DND-41 (cell line): Measurements from ENCODE around the gene PUSL1.
A peak's percentile ranks its signal among the peaks of the same experiment; 100 is the strongest.

ENCODE experiments used
- ATAC-seq: fragments of 200-7000 bp; cut with Tn5 transposase; 3 replicates; pipeline ENCODE4 v1.9.1; 2021; ENCODE audit warnings: low read depth; ENCODE audit not compliant: insufficient read depth
- DNase-seq: peaks from one replicate; pipeline ENCODE4 v3.0.0-alpha.2; 2020
- H2AFZ ChIP-seq: 2 replicates; pipeline ENCODE4 v1.6.0; 2012; ENCODE audit warnings: low read depth, low read length
- H3K27ac ChIP-seq: 2 replicates; pipeline ENCODE4 v1.5.1; 2012; ENCODE audit warnings: low read length, inconsistent platforms
- H3K27me3 ChIP-seq: fragments of 200-600 bp; sonication (generic); 2 replicates; pipeline ENCODE4 v1.6.0; 2012; ENCODE audit warnings: low read length, mild to moderate bottlenecking, inconsistent platforms; ENCODE audit not compliant: insufficient read depth, poor library complexity
- H3K36me3 ChIP-seq: 2 replicates; pipeline ENCODE4 v1.5.1; 2012; ENCODE audit warnings: low read length, inconsistent platforms; ENCODE audit not compliant: insufficient read depth
- H3K4me1 ChIP-seq: 2 replicates; pipeline ENCODE4 v1.5.1; 2012; ENCODE audit warnings: mild to moderate bottlenecking, low read length; ENCODE audit not compliant: insufficient read depth
- H3K4me2 ChIP-seq: 2 replicates; pipeline ENCODE4 v1.6.0; 2012; ENCODE audit warnings: mild to moderate bottlenecking, moderate library complexity, low read length, inconsistent platforms; ENCODE audit not compliant: insufficient read depth
- H3K4me3 ChIP-seq, 2 experiments: fragments of 200-600 bp in 1 of 2; shearing (Covaris generic) in 1 of 2; 2 replicates each; pipeline ENCODE4 v1.5.1; 2012 to 2016; ENCODE audit warnings: inconsistent platforms in 2 of 2, low read length in 2 of 2, mild to moderate bottlenecking in 2 of 2, low read depth in 1 of 2, moderate library complexity in 1 of 2
- H3K79me2 ChIP-seq: 2 replicates; pipeline ENCODE4 v1.6.0; 2012; ENCODE audit warnings: low read length, inconsistent platforms; ENCODE audit not compliant: insufficient read depth
- H3K9ac ChIP-seq: 2 replicates; pipeline ENCODE4 v1.6.0; 2012; ENCODE audit warnings: low read depth, mild to moderate bottlenecking, inconsistent platforms, low read length, moderate library complexity
- H3K9me3 ChIP-seq: 2 replicates; pipeline ENCODE4 v1.5.1; 2012; ENCODE audit warnings: low read length, moderate library complexity, mild to moderate bottlenecking, inconsistent platforms; ENCODE audit not compliant: insufficient read depth, severe bottlenecking
- H4K20me1 ChIP-seq: 2 replicates; pipeline ENCODE4 v1.6.0; 2012; ENCODE audit warnings: low read length; ENCODE audit not compliant: insufficient read depth
- EZH2 ChIP-seq: IDR thresholded peaks from 3 replicates; pipeline ENCODE4 v1.6.1; 2012; ENCODE audit warnings: borderline replicate concordance, low read depth, mild to moderate bottlenecking, moderate library complexity, low read length, inconsistent platforms; ENCODE audit not compliant: severe bottlenecking
- TF ChIP-seq, protein P1 (sequence below): IDR thresholded peaks from 2 replicates; pipeline ENCODE4 v1.5.1; 2012; ENCODE audit warnings: borderline replicate concordance, low read length, moderate library complexity, mild to moderate bottlenecking; ENCODE audit not compliant: poor library complexity, severe bottlenecking; ENCODE audit errors: extremely low read depth

PUSL1 gene

DNA sequence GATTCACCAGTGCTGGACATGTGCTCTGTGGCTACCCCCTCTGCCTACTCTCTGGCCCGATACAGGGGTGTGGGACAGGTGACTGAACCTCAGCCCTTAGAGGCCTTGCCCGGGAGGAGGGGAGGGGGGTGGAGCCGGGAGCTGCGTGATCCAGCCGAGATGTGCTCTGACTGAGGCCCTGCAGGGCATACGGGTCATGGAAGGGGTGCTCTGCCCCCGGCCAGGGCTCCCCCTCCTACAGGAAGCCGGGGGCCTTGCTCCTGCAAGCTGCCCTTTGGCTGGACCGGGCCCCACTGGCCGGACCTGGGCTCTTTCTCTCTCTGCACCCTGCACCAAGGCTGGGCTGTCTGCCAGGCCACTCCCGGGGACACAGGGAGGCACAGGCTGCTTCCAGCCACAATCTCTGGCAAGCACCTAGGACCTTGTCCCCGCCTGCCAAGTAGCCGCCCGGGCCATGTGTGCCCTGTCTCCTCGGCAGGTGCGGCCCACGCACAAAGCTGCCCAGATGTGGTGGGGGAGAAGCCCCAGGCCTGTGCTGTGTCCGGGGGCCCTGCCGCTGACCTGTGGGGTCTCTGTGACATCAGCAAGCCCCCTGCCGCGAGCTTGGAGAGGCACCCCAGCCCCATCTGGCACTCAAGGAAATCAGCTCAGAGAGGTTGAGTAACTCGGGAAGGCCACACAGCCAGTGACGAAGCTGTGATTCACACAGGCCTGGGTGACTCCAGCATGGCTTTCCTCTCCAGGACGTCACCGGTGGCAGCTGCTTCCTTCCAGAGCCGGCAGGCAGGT is 26.7 kb upstream of the PUSL1 start:
- TF ChIP-seq, protein P1, sequence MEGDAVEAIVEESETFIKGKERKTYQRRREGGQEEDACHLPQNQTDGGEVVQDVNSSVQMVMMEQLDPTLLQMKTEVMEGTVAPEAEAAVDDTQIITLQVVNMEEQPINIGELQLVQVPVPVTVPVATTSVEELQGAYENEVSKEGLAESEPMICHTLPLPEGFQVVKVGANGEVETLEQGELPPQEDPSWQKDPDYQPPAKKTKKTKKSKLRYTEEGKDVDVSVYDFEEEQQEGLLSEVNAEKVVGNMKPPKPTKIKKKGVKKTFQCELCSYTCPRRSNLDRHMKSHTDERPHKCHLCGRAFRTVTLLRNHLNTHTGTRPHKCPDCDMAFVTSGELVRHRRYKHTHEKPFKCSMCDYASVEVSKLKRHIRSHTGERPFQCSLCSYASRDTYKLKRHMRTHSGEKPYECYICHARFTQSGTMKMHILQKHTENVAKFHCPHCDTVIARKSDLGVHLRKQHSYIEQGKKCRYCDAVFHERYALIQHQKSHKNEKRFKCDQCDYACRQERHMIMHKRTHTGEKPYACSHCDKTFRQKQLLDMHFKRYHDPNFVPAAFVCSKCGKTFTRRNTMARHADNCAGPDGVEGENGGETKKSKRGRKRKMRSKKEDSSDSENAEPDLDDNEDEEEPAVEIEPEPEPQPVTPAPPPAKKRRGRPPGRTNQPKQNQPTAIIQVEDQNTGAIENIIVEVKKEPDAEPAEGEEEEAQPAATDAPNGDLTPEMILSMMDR: no peak
- no peak for TF ChIP-seq EZH2
- no peak overlapping the region for H3K9ac ChIP-seq
- H3K4me2 ChIP-seq: no peak overlapping the region

DNA sequence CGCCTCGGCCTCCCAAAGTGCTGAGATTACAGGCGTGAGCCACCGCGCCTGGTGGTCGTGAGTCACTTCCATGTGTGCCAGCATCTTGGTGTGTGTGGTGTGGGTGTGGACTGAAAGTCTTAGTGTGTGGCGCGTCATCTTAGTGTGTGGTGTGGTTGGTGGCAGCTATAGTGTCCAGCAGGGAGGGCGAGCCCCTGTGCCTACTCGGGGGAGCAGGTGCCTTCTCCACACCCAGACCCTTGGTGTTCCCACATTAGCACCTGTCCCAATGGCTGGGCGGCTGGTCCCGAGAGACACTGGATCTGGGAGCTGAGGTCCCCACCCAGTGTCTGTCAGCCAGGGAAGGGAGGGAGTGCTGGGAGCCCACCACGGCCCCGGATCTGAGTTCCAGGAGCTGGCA is 25.4 kb upstream of the PUSL1 start:
- Histone ChIP-seq H3K27me3 (no peaks in the 10 kb centered on the region), H3K9ac (no peak overlapping the region), H3K79me2 (no peaks in the 10 kb centered on the region), H3K9me3 (no peaks in the 10 kb centered on the region), H3K27ac (no peak overlapping the region), H3K4me2 (no peak overlapping the region), H3K36me3 (no peaks in the 10 kb centered on the region), H3K4me3 (no peak overlapping the region), H4K20me1 (no peaks in the 10 kb centered on the region), H3K4me1 (no peaks in the 10 kb centered on the region), H2AFZ (no peak overlapping the region)
- DNase-seq (no peak), ATAC-seq (no peak)
- TF ChIP-seq EZH2: no peak
- TF ChIP-seq, protein P1: no peak

More for the DNA sequence above, 26.7 kb upstream of the PUSL1 start:
- Histone ChIP-seq H3K4me3 (no peak overlapping the region), H3K27ac (no peak overlapping the region), H3K36me3 (no peaks in the 10 kb centered on the region), H2AFZ (no peak overlapping the region), H4K20me1 (no peaks in the 10 kb centered on the region), H3K9me3 (no peaks in the 10 kb centered on the region), H3K79me2 (no peaks in the 10 kb centered on the region), H3K4me1 (no peaks in the 10 kb centered on the region), H3K27me3 (no peaks in the 10 kb centered on the region)
- ATAC-seq: no peak
- DNase-seq: no peak

DNA sequence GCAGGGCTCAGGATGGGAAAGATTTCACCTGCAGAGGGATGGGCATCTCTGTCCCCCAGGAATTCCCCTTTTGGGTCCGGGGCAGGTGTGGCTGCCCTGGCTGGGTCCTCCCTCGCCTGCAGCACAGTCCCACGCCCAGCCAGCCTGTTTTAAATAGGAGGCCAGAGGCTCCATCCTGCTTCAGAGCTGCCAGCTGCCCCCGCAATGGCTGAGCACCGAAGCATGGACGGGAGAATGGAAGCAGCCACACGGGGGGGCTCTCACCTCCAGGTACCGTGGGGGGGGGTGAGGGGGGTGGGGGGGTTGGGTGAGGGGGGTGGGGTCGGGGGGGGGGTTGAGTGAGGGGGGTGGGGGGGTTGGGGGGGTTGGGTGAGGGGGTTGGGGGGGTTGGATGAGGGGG is 24.6 kb upstream of the PUSL1 start:
- H3K27ac ChIP-seq: no peak overlapping the region
- H3K9me3 ChIP-seq: no peaks in the 10 kb centered on the region
- no peaks in the 10 kb centered on the region for H3K36me3 ChIP-seq
- H3K27me3 ChIP-seq: no peaks in the 10 kb centered on the region
- no peaks in the 10 kb centered on the region for H3K4me1 ChIP-seq
- ATAC-seq (no peak), DNase-seq (no peak)
- H3K79me2 ChIP-seq: no peaks in the 10 kb centered on the region
- no peak overlapping the region for H3K9ac ChIP-seq
- H3K4me2 ChIP-seq: no peak overlapping the region
- no peak overlapping the region for H3K4me3 ChIP-seq
- no peaks in the 10 kb centered on the region for H4K20me1 ChIP-seq
- no peak for TF ChIP-seq EZH2
- TF ChIP-seq, protein P1: peak; percentile 6
- no peak overlapping the region for H2AFZ ChIP-seq
